Fibroblast of lung (primary cell): ENCODE results near the gene PSMD10.

Experiments used
- CTCF ChIP-seq, 2 donors: IDR thresholded peaks in 1 of 2; conservative IDR thresholded peaks in 1 of 2; 1 replicate in 1 of 2; 2 replicates in 1 of 2; pipeline ENCODE4 v1.5.1; 2011 to 2012; ENCODE audit warnings: low read length in 2 of 2, control low read depth in 1 of 2, inconsistent platforms in 1 of 2, low read depth in 1 of 2, mild to moderate bottlenecking in 1 of 2
- EZH2 ChIP-seq: IDR thresholded peaks from 2 replicates; pipeline ENCODE4 v1.5.1; 2012; ENCODE audit warnings: low read length, control low read depth, mild to moderate bottlenecking; ENCODE audit errors: missing control alignments

- no peak for TF ChIP-seq CTCF (conservative IDR thresholded peaks at IDR 0.05 in 1 of 2, IDR thresholded peaks at IDR 0.05 in 1 of 2; ENCODE audit: low read depth in 1 of 2, low read length in 2 of 2)
- TF ChIP-seq EZH2: no peak
These were observed 29.9 kb upstream of the PSMD10 start for GRCh38 chrX:108121291-108121690.
